ENCODE measurements around the gene CLNK. TPM values are rescaled to one million over a fixed set of nuclear protein-coding genes. Genes with fewer than 3 reads are reported as not detected.

The CLNK gene
- total and polyA plus RNA-seq, 12 donors: 0.15 to 0.62 TPM; not detected in 10

- DNase-seq: no peak
- Histone ChIP-seq H3K9me3 (peaks cover 0 to 4% (median 0%) of the 10 kb centered on the region in 11 donors), H3K4me3 (no peak overlapping the region), H3K36me3 (no peaks in the 10 kb centered on the region), H3K27ac (no peak overlapping the region), H3K4me1 (peaks cover 0 to 7% (median 0%) of the 10 kb centered on the region in 9 donors), H3K27me3 (peaks cover 0 to 18% (median 10%) of the 10 kb centered on the region in 7 donors)
- TF ChIP-seq CTCF (IDR thresholded peaks at IDR 0.05): no peak
- WGBS, 2 donors: 66 to 82% methylated on average over 6 of the region's 6 CpGs
- intact Hi-C loops (cut with DNase I): no loop called here
- ATAC-seq: no peak
Observed at GRCh38 chr4:10666616-10667015, 18.0 kb downstream of the CLNK start.

- H3K27me3 ChIP-seq: peaks cover 0 to 22% (median 6%) of the 10 kb centered on the region in 7 donors
- WGBS, 2 donors: 31 to 43% methylated on average over 5 of the region's 5 CpGs
- no peak overlapping the region for H3K4me3 ChIP-seq
- intact Hi-C loops (cut with DNase I): no loop called here
- peaks cover 0 to 7% (median 0%) of the 10 kb centered on the region in 9 donors for H3K4me1 ChIP-seq
- H3K9me3 ChIP-seq: peaks cover 0 to 4% (median 0%) of the 10 kb centered on the region in 11 donors
- H3K27ac ChIP-seq: no peak overlapping the region
- no peaks in the 10 kb centered on the region for H3K36me3 ChIP-seq
- no peak for TF ChIP-seq CTCF (IDR thresholded peaks at IDR 0.05)
- peak in 7 of 8 donors; percentile 52 to 85 (median 68) for ATAC-seq
- peak in 1 of 2 donors; percentile 8 for DNase-seq
Observed at GRCh38 chr4:10664408-10664807, 20.2 kb downstream of the CLNK start.

DNA sequence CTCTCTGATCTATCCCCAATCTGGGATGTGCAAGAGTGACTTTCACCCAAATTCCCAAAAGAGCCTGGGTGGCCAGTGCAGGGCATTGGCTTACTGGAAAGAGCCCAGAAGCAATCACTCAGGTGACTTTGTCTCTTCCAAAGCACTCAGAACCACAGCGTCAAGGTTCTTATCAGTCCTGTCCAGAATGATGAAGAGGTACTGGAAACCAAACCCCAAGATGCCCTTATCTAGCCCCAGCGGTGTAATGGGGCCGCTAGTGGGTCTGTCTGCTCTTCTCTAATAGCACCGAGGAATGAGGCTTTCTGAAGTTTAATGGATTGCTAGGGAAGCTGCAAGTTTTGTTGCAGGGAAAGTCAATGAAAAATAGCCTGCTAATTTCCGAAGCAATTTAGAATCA, 21.6 kb downstream of the CLNK start:
- peaks cover 0 to 4% (median 0%) of the 10 kb centered on the region in 11 donors for H3K9me3 ChIP-seq
- H3K36me3 ChIP-seq: no peaks in the 10 kb centered on the region
- no peak overlapping the region for H3K27ac ChIP-seq
- 35 to 38% methylated on average over 5 of the region's 5 CpGs for WGBS, 2 donors
- peaks cover 0 to 7% (median 0%) of the 10 kb centered on the region in 9 donors for H3K4me1 ChIP-seq
- peaks cover 0 to 17% (median 0%) of the 10 kb centered on the region in 7 donors for H3K27me3 ChIP-seq
- ATAC-seq (no peak), DNase-seq (no peak)
- no peak for TF ChIP-seq CTCF (IDR thresholded peaks at IDR 0.05)
- intact Hi-C loops (cut with DNase I): no loop called here
- no peak overlapping the region for H3K4me3 ChIP-seq

- ATAC-seq (no peak), DNase-seq (no peak)
- TF ChIP-seq CTCF (IDR thresholded peaks at IDR 0.05): no peak
- H3K9me3 ChIP-seq: peaks cover 0 to 4% (median 0%) of the 10 kb centered on the region in 11 donors
- 63 to 67% methylated on average over 3 of the region's 3 CpGs for WGBS, 2 donors
- H3K4me1 ChIP-seq: peaks cover 0 to 7% (median 0%) of the 10 kb centered on the region in 9 donors
- no peak overlapping the region for H3K27ac ChIP-seq
- H3K4me3 ChIP-seq: no peak overlapping the region
- H3K27me3 ChIP-seq: peaks cover 0 to 12% (median 0%) of the 10 kb centered on the region in 7 donors
- H3K36me3 ChIP-seq: no peaks in the 10 kb centered on the region
- intact Hi-C loops (cut with DNase I): no loop called here
Observed at GRCh38 chr4:10661047-10661446, 23.5 kb downstream of the CLNK start.
